Mesothelial cell of epicardium (in vitro differentiated cells): ENCODE measurements around the gene SYT14. TPM values are rescaled to one million over a fixed set of nuclear protein-coding genes. Genes with fewer than 3 reads are reported as not detected.

ENCODE experiments used
- DNase-seq, 2 experiments: peaks; one replicate each; pipeline ENCODE4 v3.0.0; 2021; ENCODE audit warnings: low spot score in 2 of 2; ENCODE audit not compliant: unreplicated experiment in 2 of 2
- H3K27ac Mint-ChIP-seq: 2 replicates; pipeline ENCODE4 v1.8.0; 2021; ENCODE audit warnings: mixed read lengths
- H3K27me3 Mint-ChIP-seq: 2 replicates; pipeline ENCODE4 v1.8.0; 2021; ENCODE audit warnings: low read depth, mixed read lengths
- H3K36me3 Mint-ChIP-seq: 2 replicates; pipeline ENCODE4 v1.8.0; 2021; ENCODE audit warnings: mixed read lengths
- H3K4me1 Mint-ChIP-seq: 2 replicates; pipeline ENCODE4 v1.8.0; 2021; ENCODE audit warnings: mixed read lengths
- H3K4me3 Mint-ChIP-seq: 2 replicates; pipeline ENCODE4 v1.8.0; 2021; ENCODE audit warnings: mild to moderate bottlenecking, moderate library complexity, mixed read lengths
- H3K9me3 Mint-ChIP-seq: 2 replicates; pipeline ENCODE4 v1.8.0; 2021; ENCODE audit warnings: mixed read lengths
- total RNA-seq: library from RNA; stranded (reverse); gene quantifications from 3 replicates; pipeline ENCODE4 v1.2.1, GENCODE V29; 2021
- TF ChIP-seq, protein P1 (sequence below): fragments of 200-600 bp; sonication (generic); IDR thresholded peaks from one replicate; pipeline ENCODE4 v1.5.0; 2021; ENCODE audit warnings: antibody characterized with exemption; ENCODE audit not compliant: unreplicated experiment

SYT14 gene
- total RNA-seq, 1 donor from 2014 or later, result 1.1 TPM

- no peak for DNase-seq
- TF ChIP-seq, protein P1, sequence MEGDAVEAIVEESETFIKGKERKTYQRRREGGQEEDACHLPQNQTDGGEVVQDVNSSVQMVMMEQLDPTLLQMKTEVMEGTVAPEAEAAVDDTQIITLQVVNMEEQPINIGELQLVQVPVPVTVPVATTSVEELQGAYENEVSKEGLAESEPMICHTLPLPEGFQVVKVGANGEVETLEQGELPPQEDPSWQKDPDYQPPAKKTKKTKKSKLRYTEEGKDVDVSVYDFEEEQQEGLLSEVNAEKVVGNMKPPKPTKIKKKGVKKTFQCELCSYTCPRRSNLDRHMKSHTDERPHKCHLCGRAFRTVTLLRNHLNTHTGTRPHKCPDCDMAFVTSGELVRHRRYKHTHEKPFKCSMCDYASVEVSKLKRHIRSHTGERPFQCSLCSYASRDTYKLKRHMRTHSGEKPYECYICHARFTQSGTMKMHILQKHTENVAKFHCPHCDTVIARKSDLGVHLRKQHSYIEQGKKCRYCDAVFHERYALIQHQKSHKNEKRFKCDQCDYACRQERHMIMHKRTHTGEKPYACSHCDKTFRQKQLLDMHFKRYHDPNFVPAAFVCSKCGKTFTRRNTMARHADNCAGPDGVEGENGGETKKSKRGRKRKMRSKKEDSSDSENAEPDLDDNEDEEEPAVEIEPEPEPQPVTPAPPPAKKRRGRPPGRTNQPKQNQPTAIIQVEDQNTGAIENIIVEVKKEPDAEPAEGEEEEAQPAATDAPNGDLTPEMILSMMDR, result no peak
- Mint-ChIP-seq H3K4me1 (no peaks in the 10 kb centered on the region), H3K4me3 (no peak overlapping the region), H3K27me3 (no peaks in the 10 kb centered on the region), H3K9me3 (peaks cover 4% of the 10 kb centered on the region), H3K36me3 (no peaks in the 10 kb centered on the region), H3K27ac (no peak overlapping the region)
Observed at GRCh38 chr1:210087058-210087457, 149.0 kb downstream of the SYT14 start.

DNA sequence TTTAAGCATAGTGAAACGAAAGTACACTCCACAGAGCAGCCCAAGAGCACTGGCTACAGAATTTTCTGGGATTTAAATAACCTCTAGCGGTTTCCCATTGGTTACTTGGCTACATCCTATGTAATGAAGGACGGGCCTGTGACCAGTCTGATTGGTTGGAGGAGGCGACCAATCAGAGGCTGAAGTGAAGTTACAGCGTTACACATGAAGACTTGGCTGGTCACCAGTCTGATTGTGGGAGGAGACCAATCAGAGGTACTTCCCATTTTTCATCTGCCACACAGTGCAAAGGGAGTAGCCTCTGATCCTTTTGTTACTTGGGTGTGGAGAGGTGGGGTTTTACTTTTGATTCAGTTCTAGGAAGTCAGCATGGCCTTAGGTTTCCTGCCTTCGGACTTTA, 151.8 kb downstream of the SYT14 start:
- TF ChIP-seq, protein P1, result no peak
- Mint-ChIP-seq H3K27me3 (no peaks in the 10 kb centered on the region), H3K9me3 (peaks cover 4% of the 10 kb centered on the region), H3K4me1 (no peaks in the 10 kb centered on the region), H3K36me3 (no peaks in the 10 kb centered on the region), H3K4me3 (no peak overlapping the region), H3K27ac (no peak overlapping the region)
- DNase-seq, result no peak

DNA sequence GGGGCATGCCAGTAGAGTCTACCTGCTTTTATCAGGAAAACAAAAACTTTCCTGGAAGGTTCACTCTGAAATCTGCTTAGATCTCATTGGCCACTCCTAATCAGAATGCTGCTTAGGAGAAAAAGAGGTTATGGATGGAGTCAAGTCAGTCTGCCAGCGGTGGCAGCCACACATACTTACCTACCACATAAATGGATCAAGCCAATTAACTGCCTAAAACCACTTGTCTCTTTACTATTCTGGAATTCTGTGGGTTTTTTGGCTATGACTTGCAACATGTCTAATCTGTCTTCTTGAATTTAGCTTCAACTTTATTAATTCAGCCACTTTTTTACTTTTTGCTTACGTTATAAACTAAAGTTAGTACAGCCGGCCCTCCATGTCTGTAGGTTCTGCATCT, 154.3 kb downstream of the SYT14 start:
- Mint-ChIP-seq H3K4me1 (no peaks in the 10 kb centered on the region), H3K36me3 (no peaks in the 10 kb centered on the region), H3K4me3 (no peak overlapping the region), H3K27me3 (no peaks in the 10 kb centered on the region), H3K27ac (no peak overlapping the region), H3K9me3 (peaks cover 4% of the 10 kb centered on the region)
- TF ChIP-seq, protein P1, result no peak
- no peak for DNase-seq

DNA sequence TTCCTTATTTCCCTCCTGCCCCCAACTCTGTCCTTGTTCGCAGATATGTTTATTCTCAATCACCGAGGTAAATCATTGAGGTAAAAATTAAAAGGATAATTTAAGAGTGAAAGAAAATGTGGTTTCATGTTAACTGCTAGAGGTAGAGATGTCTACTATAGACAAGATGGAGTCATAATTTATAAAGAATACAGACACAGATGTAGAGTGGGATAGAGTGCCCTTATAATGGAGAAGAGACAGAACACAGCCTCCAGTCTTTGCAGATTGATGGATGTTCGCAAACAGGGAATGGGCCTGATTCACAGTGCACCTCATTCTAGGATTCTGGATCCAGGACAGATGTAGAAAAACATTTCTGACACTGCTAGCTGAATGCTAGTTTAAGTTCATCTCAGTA, 155.4 kb downstream of the SYT14 start:
- Mint-ChIP-seq H3K36me3 (no peaks in the 10 kb centered on the region), H3K9me3 (peaks cover 8% of the 10 kb centered on the region), H3K27me3 (no peaks in the 10 kb centered on the region), H3K4me1 (no peaks in the 10 kb centered on the region), H3K4me3 (no peak overlapping the region), H3K27ac (no peak overlapping the region)
- TF ChIP-seq, protein P1, result no peak
- no peak for DNase-seq

DNA sequence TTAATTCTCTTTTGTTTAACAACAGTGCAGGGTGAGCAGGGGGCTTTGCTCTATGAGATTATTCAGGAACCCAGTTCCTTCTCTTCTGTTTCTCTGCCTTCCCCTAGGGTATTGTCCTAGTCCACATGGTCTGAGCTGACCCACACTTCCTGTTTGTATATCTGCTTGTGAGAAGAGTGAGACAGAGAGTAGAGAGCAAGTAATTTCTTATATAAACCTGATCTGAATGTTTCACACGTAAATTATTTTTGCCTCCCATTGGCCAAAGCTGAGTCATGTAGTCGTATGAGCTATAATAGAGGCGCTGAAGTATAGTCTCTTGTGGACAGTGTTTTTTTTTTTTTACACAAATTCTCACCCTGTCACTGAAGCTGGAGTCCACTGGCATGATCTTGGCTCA, 160.3 kb downstream of the SYT14 start:
- H3K36me3 Mint-ChIP-seq, result no peaks in the 10 kb centered on the region
- TF ChIP-seq, protein P1, result no peak
- H3K4me3 Mint-ChIP-seq, result no peak overlapping the region
- no peaks in the 10 kb centered on the region for H3K27me3 Mint-ChIP-seq
- no peaks in the 10 kb centered on the region for H3K4me1 Mint-ChIP-seq
- DNase-seq, result no peak
- H3K9me3 Mint-ChIP-seq, result peaks cover 5% of the 10 kb centered on the region
- H3K27ac Mint-ChIP-seq, result no peak overlapping the region

GRCh38 chr1:210099921-210100320, 161.9 kb downstream of the SYT14 start:
- TF ChIP-seq, protein P1, result no peak
- Mint-ChIP-seq H3K27me3 (no peaks in the 10 kb centered on the region), H3K9me3 (peaks cover 5% of the 10 kb centered on the region), H3K36me3 (no peaks in the 10 kb centered on the region), H3K27ac (no peak overlapping the region), H3K4me3 (no peak overlapping the region), H3K4me1 (no peaks in the 10 kb centered on the region)
- no peak for DNase-seq
